ENCODE results near the gene EXO1.

The EXO1 gene

DNA sequence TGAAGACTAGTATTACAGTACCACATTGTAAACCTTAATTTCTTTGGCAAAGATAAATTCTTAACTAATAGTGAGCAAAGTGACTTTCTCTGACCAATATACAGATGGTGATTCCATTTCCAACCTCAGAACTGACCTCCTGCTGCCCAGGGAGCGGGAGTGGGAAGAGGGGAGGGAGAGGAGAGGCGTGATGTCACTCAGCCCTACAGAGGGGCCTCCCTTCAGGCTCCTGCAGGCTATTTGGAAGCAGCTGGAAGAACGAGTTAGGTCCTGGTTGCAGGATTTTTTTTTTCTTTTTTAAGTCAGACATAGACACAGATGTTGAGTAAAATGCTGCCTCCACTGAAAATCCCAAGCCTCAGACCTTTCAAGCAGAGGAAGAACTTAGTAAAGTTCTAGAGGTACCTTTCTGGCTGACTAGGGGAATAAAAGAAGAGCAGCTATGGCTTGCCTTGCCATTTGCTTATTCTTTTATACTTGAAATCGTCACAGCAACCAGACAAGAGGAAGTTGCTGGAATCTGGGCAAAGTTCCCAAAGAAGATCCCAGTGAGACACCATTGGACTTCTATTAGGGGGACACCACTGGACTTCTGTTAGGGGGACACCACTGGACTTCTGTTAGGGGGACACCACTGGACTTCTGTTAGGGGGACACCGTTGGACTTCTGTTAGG lies 54.5 kb downstream of the EXO1 start:
- Histone ChIP-seq H3K79me2 (ENCODE audit: control insufficient read depth, low read length) (no peaks in the 10 kb centered on the region), H3K27me3 (ENCODE audit: control insufficient read depth, low read length) (no peaks in the 10 kb centered on the region), H3F3A (ENCODE audit: control insufficient read depth, insufficient read depth) (no peaks in the 10 kb centered on the region), H3K9me3 (ENCODE audit: control insufficient read depth, insufficient read depth, low read length) (no peaks in the 10 kb centered on the region), H4K20me1 (ENCODE audit: control insufficient read depth, insufficient read depth, low read depth, low read length) (no peaks in the 10 kb centered on the region), H3K9me2 (replicated peaks; ENCODE audit: control insufficient read depth, low read length) (no peaks in the 10 kb centered on the region), H3K4me1 (ENCODE audit: control insufficient read depth, low read length) (peaks cover 18% of the 10 kb centered on the region), H3K4me3 (ENCODE audit: low read length) (no peak overlapping the region), H3K4me2 (ENCODE audit: low read length) (no peak overlapping the region), H3K27ac (ENCODE audit: low read depth, low read length) (no peak overlapping the region), H3K36me3 (ENCODE audit: control insufficient read depth, low read length) (peaks cover 20% of the 10 kb centered on the region)
- TF ChIP-seq, protein P1, sequence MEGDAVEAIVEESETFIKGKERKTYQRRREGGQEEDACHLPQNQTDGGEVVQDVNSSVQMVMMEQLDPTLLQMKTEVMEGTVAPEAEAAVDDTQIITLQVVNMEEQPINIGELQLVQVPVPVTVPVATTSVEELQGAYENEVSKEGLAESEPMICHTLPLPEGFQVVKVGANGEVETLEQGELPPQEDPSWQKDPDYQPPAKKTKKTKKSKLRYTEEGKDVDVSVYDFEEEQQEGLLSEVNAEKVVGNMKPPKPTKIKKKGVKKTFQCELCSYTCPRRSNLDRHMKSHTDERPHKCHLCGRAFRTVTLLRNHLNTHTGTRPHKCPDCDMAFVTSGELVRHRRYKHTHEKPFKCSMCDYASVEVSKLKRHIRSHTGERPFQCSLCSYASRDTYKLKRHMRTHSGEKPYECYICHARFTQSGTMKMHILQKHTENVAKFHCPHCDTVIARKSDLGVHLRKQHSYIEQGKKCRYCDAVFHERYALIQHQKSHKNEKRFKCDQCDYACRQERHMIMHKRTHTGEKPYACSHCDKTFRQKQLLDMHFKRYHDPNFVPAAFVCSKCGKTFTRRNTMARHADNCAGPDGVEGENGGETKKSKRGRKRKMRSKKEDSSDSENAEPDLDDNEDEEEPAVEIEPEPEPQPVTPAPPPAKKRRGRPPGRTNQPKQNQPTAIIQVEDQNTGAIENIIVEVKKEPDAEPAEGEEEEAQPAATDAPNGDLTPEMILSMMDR (IDR thresholded peaks at IDR 0.05; ENCODE audit: low read depth, low read length, poor library complexity, severe bottlenecking) = no peak
- no peak for TF ChIP-seq EZH2phosphoT487 (IDR thresholded peaks at IDR 0.05; ENCODE audit: borderline replicate concordance, low read length)

DNA sequence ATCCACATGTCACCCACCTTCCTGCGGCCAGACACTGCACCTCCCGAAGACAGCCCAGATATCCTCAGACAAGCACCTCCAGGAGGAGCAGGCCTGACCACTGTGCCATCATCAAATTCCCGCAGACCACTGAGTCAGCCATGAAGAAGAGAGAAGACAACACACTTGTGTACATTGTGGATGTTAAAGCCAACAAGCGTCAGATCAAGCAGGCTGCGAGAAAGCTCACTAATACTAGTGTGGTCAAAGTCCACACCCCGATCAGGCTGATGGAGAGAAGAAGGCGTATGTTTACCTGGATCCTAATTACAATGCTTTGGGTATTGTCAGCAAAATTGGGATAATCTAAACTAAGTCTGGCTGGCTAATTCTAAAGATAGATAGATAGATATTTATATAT lies 68.2 kb downstream of the EXO1 start:
- H3K36me3 ChIP-seq (ENCODE audit: control insufficient read depth, low read length) = no peaks in the 10 kb centered on the region

DNA sequence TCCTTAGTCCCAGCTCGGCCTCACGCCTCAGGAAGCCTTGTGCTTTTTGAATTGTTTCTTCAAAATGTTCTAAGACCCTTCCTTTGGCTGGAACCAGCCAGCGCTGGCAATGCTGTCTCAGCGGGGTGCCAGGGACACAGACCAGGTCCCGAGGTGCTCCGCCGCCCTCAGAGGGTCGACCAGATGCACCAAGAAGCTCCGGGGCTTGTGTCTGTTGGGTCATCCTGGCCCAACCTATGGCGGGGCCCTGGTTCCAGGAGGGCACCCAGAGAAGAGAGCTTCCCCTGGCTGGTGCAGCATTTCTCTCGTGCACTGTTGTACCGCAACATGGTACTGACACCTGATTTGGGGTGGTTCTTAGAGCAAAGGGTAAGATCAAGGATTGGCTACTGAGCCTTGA lies 69.5 kb downstream of the EXO1 start:
- Histone ChIP-seq H3K4me1 (ENCODE audit: control insufficient read depth, low read length) (no peaks in the 10 kb centered on the region), H3K9me3 (ENCODE audit: control insufficient read depth, insufficient read depth, low read length) (no peaks in the 10 kb centered on the region), H4K20me1 (ENCODE audit: control insufficient read depth, insufficient read depth, low read depth, low read length) (no peaks in the 10 kb centered on the region), H3K79me2 (ENCODE audit: control insufficient read depth, low read length) (no peaks in the 10 kb centered on the region), H3K36me3 (ENCODE audit: control insufficient read depth, low read length) (no peaks in the 10 kb centered on the region), H3K27me3 (ENCODE audit: control insufficient read depth, low read length) (no peaks in the 10 kb centered on the region), H3K9me2 (replicated peaks; ENCODE audit: control insufficient read depth, low read length) (no peaks in the 10 kb centered on the region), H3F3A (ENCODE audit: control insufficient read depth, insufficient read depth) (no peaks in the 10 kb centered on the region), H3K4me2 (ENCODE audit: low read length) (no peak overlapping the region), H3K4me3 (ENCODE audit: low read length) (no peak overlapping the region), H3K27ac (ENCODE audit: low read depth, low read length) (no peak overlapping the region)
- TF ChIP-seq, protein P1 (IDR thresholded peaks at IDR 0.05; ENCODE audit: low read depth, low read length, poor library complexity, severe bottlenecking) = no peak
- TF ChIP-seq EZH2phosphoT487 (IDR thresholded peaks at IDR 0.05; ENCODE audit: borderline replicate concordance, low read length) = no peak

More for the DNA sequence above, 68.2 kb downstream of the EXO1 start:
- Histone ChIP-seq H3K4me2 (ENCODE audit: low read length) (no peak overlapping the region), H3K27ac (ENCODE audit: low read depth, low read length) (no peak overlapping the region), H3K9me3 (ENCODE audit: control insufficient read depth, insufficient read depth, low read length) (no peaks in the 10 kb centered on the region), H3K4me3 (ENCODE audit: low read length) (no peak overlapping the region), H3K4me1 (ENCODE audit: control insufficient read depth, low read length) (no peaks in the 10 kb centered on the region), H3K79me2 (ENCODE audit: control insufficient read depth, low read length) (no peaks in the 10 kb centered on the region), H3K9me2 (replicated peaks; ENCODE audit: control insufficient read depth, low read length) (no peaks in the 10 kb centered on the region), H3F3A (ENCODE audit: control insufficient read depth, insufficient read depth) (no peaks in the 10 kb centered on the region), H3K27me3 (ENCODE audit: control insufficient read depth, low read length) (no peaks in the 10 kb centered on the region), H4K20me1 (ENCODE audit: control insufficient read depth, insufficient read depth, low read depth, low read length) (no peaks in the 10 kb centered on the region)
- no peak for TF ChIP-seq EZH2phosphoT487 (IDR thresholded peaks at IDR 0.05; ENCODE audit: borderline replicate concordance, low read length)
- TF ChIP-seq, protein P1 (IDR thresholded peaks at IDR 0.05; ENCODE audit: low read depth, low read length, poor library complexity, severe bottlenecking) = no peak

All from DOHH2 (cell line).